NB4 (cell line): ENCODE data around the gene TMTC2.
A peak's percentile ranks its signal among the peaks of the same experiment; 100 is the strongest.

ENCODE experiments used
- DNase-seq: peaks from one replicate; pipeline ENCODE4 v3.0.0; 2010; ENCODE audit warnings: low read depth
- H3K4me3 ChIP-seq: one replicate; pipeline ENCODE4 v1.5.1; 2011; ENCODE audit warnings: mild to moderate bottlenecking, low read depth, low read length, moderate library complexity
- CTCF ChIP-seq: IDR thresholded peaks from one replicate; pipeline ENCODE4 v1.5.1; 2012; ENCODE audit warnings: low read depth, low read length
- MAX ChIP-seq: IDR thresholded peaks from 2 replicates; pipeline ENCODE4 v1.6.1; 2011; ENCODE audit warnings: low read depth, low read length
- MYC ChIP-seq: IDR thresholded peaks from 2 replicates; pipeline ENCODE4 v1.6.1; 2011; ENCODE audit warnings: low read depth, low read length
- POLR2A ChIP-seq: IDR thresholded peaks from 2 replicates; pipeline ENCODE4 v1.6.1; 2011; ENCODE audit warnings: mild to moderate bottlenecking; ENCODE audit not compliant: insufficient read length; ENCODE audit errors: extremely low read depth

Gene TMTC2

GRCh38 chr12:82981150-82981549 is 294.4 kb downstream of the TMTC2 start:
- TF ChIP-seq MYC = no peak
- TF ChIP-seq CTCF = no peak
- no peak for TF ChIP-seq POLR2A
- no peak for TF ChIP-seq MAX
- no peak for DNase-seq
- no peak overlapping the region for H3K4me3 ChIP-seq

GRCh38 chr12:82994117-82994516 is 307.4 kb downstream of the TMTC2 start:
- H3K4me3 ChIP-seq = no peak overlapping the region
- DNase-seq = no peak
- TF ChIP-seq MYC = no peak
- no peak for TF ChIP-seq MAX
- TF ChIP-seq POLR2A = no peak
- no peak for TF ChIP-seq CTCF

- TF ChIP-seq CTCF (no peak), MYC (no peak), MAX (no peak), POLR2A (no peak)
- DNase-seq = peak; percentile 12
- H3K4me3 ChIP-seq = no peak overlapping the region
These were observed 309.6 kb downstream of the TMTC2 start for GRCh38 chr12:82996168-82996812.

GRCh38 chr12:82998509-82998908 is 311.8 kb downstream of the TMTC2 start:
- TF ChIP-seq MYC (no peak), MAX (no peak), CTCF (no peak), POLR2A (no peak)
- no peak for DNase-seq
- H3K4me3 ChIP-seq = no peak overlapping the region

- no peak for TF ChIP-seq MYC
- no peak for TF ChIP-seq MAX
- TF ChIP-seq POLR2A = no peak
- TF ChIP-seq CTCF = no peak
- DNase-seq = no peak
- no peak overlapping the region for H3K4me3 ChIP-seq
These were observed 316.3 kb downstream of the TMTC2 start for GRCh38 chr12:83003026-83003425.
